Keratinocyte (primary cell): Measurements from ENCODE around the gene KCTD13. TPM values are rescaled to one million over a fixed set of nuclear protein-coding genes. Genes with fewer than 3 reads are reported as not detected.

Experiments used
- DNase-seq: peaks from one replicate; pipeline ENCODE4 v3.0.0-alpha.2; 2011; ENCODE audit warnings: low read depth, missing footprints, low spot score
- FAIRE-seq: peaks from 2 replicates; lab custom pipeline; 2011; peaks lifted over from hg19 to GRCh38; lab: Jason Lieb, UNC
- H2AFZ ChIP-seq: 2 replicates; pipeline ENCODE4 v1.6.0; 2012; ENCODE audit warnings: low read length, control low read depth, inconsistent platforms; ENCODE audit not compliant: control insufficient read depth
- H3K27ac ChIP-seq: 2 replicates; pipeline ENCODE4 v1.5.1; 2011; ENCODE audit warnings: low read length; ENCODE audit not compliant: control insufficient read depth, insufficient read depth
- H3K27me3 ChIP-seq: 3 replicates; pipeline ENCODE4 v1.6.0; 2011; ENCODE audit warnings: low read length; ENCODE audit not compliant: control insufficient read depth, insufficient read depth; ENCODE audit errors: extremely low read depth
- H3K36me3 ChIP-seq, 2 experiments: 2 replicates in 1 of 2; 3 replicates in 1 of 2; pipeline ENCODE4 v1.5.1; 2011; ENCODE audit warnings: low read length in 2 of 2, mild to moderate bottlenecking in 1 of 2; ENCODE audit not compliant: control insufficient read depth in 2 of 2, insufficient read depth in 2 of 2; ENCODE audit errors: extremely low read depth in 1 of 2
- H3K4me1 ChIP-seq: 3 replicates; pipeline ENCODE4 v1.5.1; 2011; ENCODE audit warnings: low read length; ENCODE audit not compliant: control insufficient read depth, insufficient read depth; ENCODE audit errors: extremely low read depth
- H3K4me2 ChIP-seq: 3 replicates; pipeline ENCODE4 v1.6.0; 2011; ENCODE audit warnings: low read depth, low read length; ENCODE audit not compliant: control insufficient read depth, insufficient read depth; ENCODE audit errors: extremely low read depth
- H3K4me3 ChIP-seq, 3 experiments: fragments of 200-600 bp in 1 of 3; sonication (generic) in 1 of 3; 2 replicates in 2 of 3; 3 replicates in 1 of 3; pipeline ENCODE4 v1.5.1; 2011 to 2016; ENCODE audit warnings: low read length in 3 of 3, mild to moderate bottlenecking in 3 of 3, control low read depth in 2 of 3, inconsistent platforms in 1 of 3, low read depth in 1 of 3, mixed read lengths in 1 of 3, mixed run types in 1 of 3, moderate library complexity in 1 of 3; ENCODE audit not compliant: control insufficient read depth in 2 of 3, insufficient read depth in 2 of 3; ENCODE audit errors: extremely low read depth in 1 of 3
- H3K79me2 ChIP-seq: 2 replicates; pipeline ENCODE4 v1.6.0; 2012; ENCODE audit warnings: low read length; ENCODE audit not compliant: control insufficient read depth, insufficient read depth
- H3K9ac ChIP-seq: 3 replicates; pipeline ENCODE4 v1.6.0; 2011; ENCODE audit warnings: low read length; ENCODE audit not compliant: control insufficient read depth, insufficient read depth; ENCODE audit errors: extremely low read depth
- H3K9me1 ChIP-seq: 3 replicates; pipeline ENCODE4 v1.6.0; 2011; ENCODE audit warnings: low read length; ENCODE audit not compliant: control insufficient read depth, insufficient read depth; ENCODE audit errors: extremely low read depth
- H3K9me3 ChIP-seq: 2 replicates; pipeline ENCODE4 v1.5.1; 2012; ENCODE audit warnings: low read depth, low read length; ENCODE audit not compliant: control insufficient read depth
- H4K20me1 ChIP-seq: 3 replicates; pipeline ENCODE4 v1.6.0; 2011; ENCODE audit warnings: low read length; ENCODE audit not compliant: control insufficient read depth, insufficient read depth; ENCODE audit errors: extremely low read depth
- EZH2 ChIP-seq: IDR thresholded peaks from one replicate; pipeline ENCODE4 v1.6.1; 2012; ENCODE audit warnings: inconsistent platforms, mild to moderate bottlenecking, low read length, moderate library complexity
- dilution Hi-C: fragments of 300-500 bp; cut with MboI; formaldehyde crosslinking; loops from one replicate; pipeline ENCODE4 v1.7.0; 2020; ENCODE audit warnings: low sequenced_read_pairs; ENCODE audit not compliant: extremely low pct_ligation_motif_present
- polyA plus RNA-seq, 5 experiments: library from polyadenylated mRNA; depleted of rRNA in 3 of 5; stranded (reverse) in 3 of 5; stranded (forward) in 1 of 5; unstranded in 1 of 5; fragments of >200 nt; gene quantifications; 1 replicate in 1 of 5; 2 replicates in 3 of 5; 3 replicates in 1 of 5; pipeline versions ENCODE4 v1.2.1 to v1.2.3, GENCODE V29; 2011 to 2012; ENCODE audit warnings: missing spikeins in 2 of 5, low read depth in 1 of 5, low replicate concordance in 1 of 5
- TF ChIP-seq, protein P1 (sequence below), 3 experiments: IDR thresholded peaks in 1 of 3; conservative IDR thresholded peaks in 1 of 3; optimal IDR thresholded peaks in 1 of 3; 2 replicates in 2 of 3; 3 replicates in 1 of 3; pipeline versions ENCODE3 to v1.5.1; 2011; ENCODE audit warnings: low read length in 3 of 3, mild to moderate bottlenecking in 3 of 3, moderate library complexity in 2 of 3, control low read depth in 1 of 3, inconsistent platforms in 1 of 3; ENCODE audit not compliant: insufficient read depth in 2 of 3; ENCODE audit errors: extremely low read depth in 1 of 3

Gene KCTD13
- polyA plus RNA-seq, 1 donor (not counting 4 experiments of a cell fraction or from before 2014, with no cell fraction given), result 9.2 TPM

DNA sequence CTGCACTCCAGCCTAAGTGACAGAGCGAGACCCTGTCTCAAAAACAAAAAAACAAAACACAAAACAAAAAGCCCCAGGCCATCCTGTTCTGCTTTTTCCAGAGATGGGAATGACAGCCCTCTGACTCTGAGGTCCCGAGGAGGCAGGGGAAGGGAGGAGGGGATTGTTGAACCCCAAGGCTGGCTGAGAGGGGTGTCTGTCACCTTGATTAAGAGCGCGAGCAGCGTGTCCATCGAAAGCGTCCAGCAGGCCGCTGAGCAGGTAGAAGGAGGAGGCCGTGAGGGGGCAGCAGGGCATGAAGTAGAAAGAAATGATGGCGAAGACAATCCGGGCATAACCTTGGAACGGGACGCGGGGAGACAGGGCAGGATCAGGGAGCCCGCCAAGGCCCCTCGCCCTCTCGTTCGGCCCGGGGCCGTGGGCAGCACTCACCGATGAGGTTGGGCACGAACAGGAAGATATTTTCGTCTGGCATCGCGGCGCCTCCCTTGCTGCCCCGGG, 63.6 kb downstream of the KCTD13 start:
- H3K9ac ChIP-seq, result peak overlapping the region; percentile 90
- H3K36me3 ChIP-seq, result peaks cover 9 to 13% of the 10 kb centered on the region in 2 experiments
- no peaks in the 10 kb centered on the region for H4K20me1 ChIP-seq
- DNase-seq, result no peak
- dilution Hi-C loops, result no loop called here
- peak overlapping the region; percentile 72 to 94 (median 87) for H3K4me3 ChIP-seq
- H3K27ac ChIP-seq, result peak overlapping the region; percentile 96
- peaks cover 6% of the 10 kb centered on the region for H3K4me1 ChIP-seq
- H2AFZ ChIP-seq, result peak overlapping the region; percentile 86
- no peaks in the 10 kb centered on the region for H3K27me3 ChIP-seq
- TF ChIP-seq, protein P1, sequence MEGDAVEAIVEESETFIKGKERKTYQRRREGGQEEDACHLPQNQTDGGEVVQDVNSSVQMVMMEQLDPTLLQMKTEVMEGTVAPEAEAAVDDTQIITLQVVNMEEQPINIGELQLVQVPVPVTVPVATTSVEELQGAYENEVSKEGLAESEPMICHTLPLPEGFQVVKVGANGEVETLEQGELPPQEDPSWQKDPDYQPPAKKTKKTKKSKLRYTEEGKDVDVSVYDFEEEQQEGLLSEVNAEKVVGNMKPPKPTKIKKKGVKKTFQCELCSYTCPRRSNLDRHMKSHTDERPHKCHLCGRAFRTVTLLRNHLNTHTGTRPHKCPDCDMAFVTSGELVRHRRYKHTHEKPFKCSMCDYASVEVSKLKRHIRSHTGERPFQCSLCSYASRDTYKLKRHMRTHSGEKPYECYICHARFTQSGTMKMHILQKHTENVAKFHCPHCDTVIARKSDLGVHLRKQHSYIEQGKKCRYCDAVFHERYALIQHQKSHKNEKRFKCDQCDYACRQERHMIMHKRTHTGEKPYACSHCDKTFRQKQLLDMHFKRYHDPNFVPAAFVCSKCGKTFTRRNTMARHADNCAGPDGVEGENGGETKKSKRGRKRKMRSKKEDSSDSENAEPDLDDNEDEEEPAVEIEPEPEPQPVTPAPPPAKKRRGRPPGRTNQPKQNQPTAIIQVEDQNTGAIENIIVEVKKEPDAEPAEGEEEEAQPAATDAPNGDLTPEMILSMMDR (optimal IDR thresholded peaks at IDR 0.05 in 1 of 3, IDR thresholded peaks at IDR 0.05 in 1 of 3, conservative IDR thresholded peaks at IDR 0.05 in 1 of 3; ENCODE audit: extremely low read depth in 1 of 3, insufficient read depth in 2 of 3, low read length in 3 of 3), result peak in 2 of 3 experiments; percentile 5 to 38
- TF ChIP-seq EZH2, result no peak
- peaks cover 8% of the 10 kb centered on the region for H3K79me2 ChIP-seq
- no peaks in the 10 kb centered on the region for H3K9me3 ChIP-seq
- peaks cover 2% of the 10 kb centered on the region for H3K9me1 ChIP-seq
- no peak for FAIRE-seq
- H3K4me2 ChIP-seq, result peak overlapping the region; percentile 88

DNA sequence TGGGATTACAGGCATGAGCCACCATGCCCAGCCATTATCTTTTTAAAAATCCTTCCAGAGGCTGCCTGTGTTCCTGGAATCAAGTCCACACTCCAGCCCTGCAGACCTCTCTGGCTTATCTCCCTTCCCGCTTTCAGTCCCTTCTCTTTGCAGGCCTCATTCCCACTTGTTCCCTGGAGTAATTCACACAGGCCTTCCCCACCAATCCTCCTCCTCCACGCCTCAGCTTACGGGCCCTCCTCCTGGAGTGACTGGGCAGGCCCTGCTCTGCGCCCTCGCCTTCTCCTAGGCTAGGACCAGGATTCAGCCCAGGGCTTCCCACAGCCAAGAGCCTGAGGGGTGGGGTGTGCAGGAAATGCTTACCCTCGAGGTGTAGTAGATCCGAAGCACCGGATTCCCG, 65.8 kb downstream of the KCTD13 start:
- DNase-seq (no peak), FAIRE-seq (no peak)
- Histone ChIP-seq H3K36me3 (peaks cover 9 to 13% of the 10 kb centered on the region in 2 experiments), H3K27ac (no peak overlapping the region), H4K20me1 (no peaks in the 10 kb centered on the region), H3K4me1 (peaks cover 6% of the 10 kb centered on the region), H3K9ac (no peak overlapping the region), H3K9me3 (no peaks in the 10 kb centered on the region), H3K4me3 (no peak overlapping the region), H3K9me1 (peaks cover 2% of the 10 kb centered on the region), H3K4me2 (no peak overlapping the region), H2AFZ (no peak overlapping the region), H3K27me3 (no peaks in the 10 kb centered on the region), H3K79me2 (peaks cover 8% of the 10 kb centered on the region)
- dilution Hi-C loops, result no loop called here
- TF ChIP-seq EZH2, result no peak
- TF ChIP-seq, protein P1 (optimal IDR thresholded peaks at IDR 0.05 in 1 of 3, IDR thresholded peaks at IDR 0.05 in 1 of 3, conservative IDR thresholded peaks at IDR 0.05 in 1 of 3; ENCODE audit: extremely low read depth in 1 of 3, insufficient read depth in 2 of 3, low read length in 3 of 3), result no peak
